Aorta (tissue), 5 donors: ENCODE measurements around the gene PSMA5. TPM values are rescaled to one million over a fixed set of nuclear protein-coding genes. Genes with fewer than 3 reads are reported as not detected.
"Not testable (repeated sequence)": the region's sequence is repeated elsewhere in the genome, so short reads cannot be mapped to it uniquely, and the experiment has no call there.

Experiments used
- ATAC-seq: fragments of 200-7000 bp; cut with Tn5 transposase; one replicate; pipeline ENCODE4 v1.9.1; 2022; ENCODE audit warnings: moderate library complexity; ENCODE audit not compliant: low FRiP score
- DNase-seq, 2 donors: peaks; one replicate each; pipeline ENCODE4 v3.0.0-alpha.2; 2020
- H3K27ac ChIP-seq, 2 donors: one replicate each; pipeline ENCODE4 v1.5.1; 2013; ENCODE audit warnings: low read length in 2 of 2, mild to moderate bottlenecking in 2 of 2, moderate library complexity in 2 of 2, control low read depth in 1 of 2, inconsistent platforms in 1 of 2, low read depth in 1 of 2
- H3K27me3 ChIP-seq, 2 donors: one replicate each; pipeline ENCODE4 v1.6.1; 2013; ENCODE audit warnings: control low read depth in 1 of 2, low read length in 1 of 2, mild to moderate bottlenecking in 1 of 2, moderate library complexity in 1 of 2; ENCODE audit not compliant: insufficient read depth in 2 of 2, control insufficient read depth in 1 of 2
- H3K36me3 ChIP-seq, 2 donors: one replicate each; pipeline ENCODE4 v1.6.1; 2013; ENCODE audit warnings: control low read depth in 1 of 2, low read length in 1 of 2, mild to moderate bottlenecking in 1 of 2; ENCODE audit not compliant: insufficient read depth in 2 of 2, control insufficient read depth in 1 of 2
- H3K4me1 ChIP-seq, 2 donors: one replicate each; pipeline ENCODE4 v1.6.1; 2013; ENCODE audit warnings: low read length in 2 of 2, control low read depth in 1 of 2, mild to moderate bottlenecking in 1 of 2, moderate library complexity in 1 of 2; ENCODE audit not compliant: insufficient read depth in 2 of 2, control insufficient read depth in 1 of 2
- H3K4me3 ChIP-seq, 2 donors: one replicate each; pipeline ENCODE4 v1.5.1; 2013; ENCODE audit warnings: low read length in 2 of 2, control low read depth in 1 of 2, mild to moderate bottlenecking in 1 of 2
- H3K9me3 ChIP-seq: one replicate; pipeline ENCODE4 v1.6.1; 2013; ENCODE audit warnings: mild to moderate bottlenecking, low read length; ENCODE audit not compliant: control insufficient read depth
- WGBS, 2 donors: extraction: QIAGEN DNeasy Blood & Tissue Kit; methylation state at CpG; one replicate each; pipeline ENCODE4 v1.1.7; 2013; 5-methylcytosine and 5-hydroxymethylcytosine counted together
- intact Hi-C, 2 donors: fragments of 100-400 bp; cut with DNase I; formaldehyde crosslinking; loops; one replicate each; pipeline versions ENCODE4 v1.14.2 to v1.15.0; 2022
- polyA plus RNA-seq, 2 donors: library from polyadenylated mRNA; stranded (reverse); fragments of 200-250 nt; gene quantifications; one replicate each; pipeline ENCODE4 v1.2.3, GENCODE V29; 2013
- total RNA-seq, 2 donors: library from RNA; stranded (reverse); fragmentation: NEBNext Ultra II Directional; extraction: Animal tissue kit (Norgen Biotek cat#: 25700); gene quantifications; one replicate each; pipeline ENCODE4 v1.2.1, GENCODE V29; 2021
- donor health status: healthy with polysubstance abuse.
- donor health status: Bipolar disorder and iron deficiency.
- donor health status: DM: no; HTN: no; CAD: no.
- donor health status: DM: no; HTN: no; CAD: no.
- donor health status: DM: yes; HTN: yes; CAD: no.

PSMA5 gene
- total and polyA plus RNA-seq, 4 donors, result 37.4 to 57.1 (median 44.5) TPM

- Histone ChIP-seq H3K9me3 (no peaks in the 10 kb centered on the region), H3K27me3 (no peaks in the 10 kb centered on the region), H3K4me1 (peaks cover 15 to 22% of the 10 kb centered on the region in 2 donors), H3K27ac (peak overlapping the region; percentile 75 to 90), H3K4me3 (no peak overlapping the region), H3K36me3 (peaks cover 0 to 3% of the 10 kb centered on the region in 2 donors)
- WGBS, 2 donors, result 39 to 41% methylated on average over 7 of the region's 7 CpGs
- DNase-seq (no peak), ATAC-seq (no peak)
- intact Hi-C loops, result no loop called here
Observed at GRCh38 chr1:109383854-109384253, 42.4 kb downstream of the PSMA5 start.

GRCh38 chr1:109383087-109383779, 43.0 kb downstream of the PSMA5 start:
- 39 to 42% methylated on average over 2 of the region's 2 CpGs for WGBS, 2 donors
- ATAC-seq (no peak), DNase-seq (no peak)
- H3K27ac ChIP-seq, result peak overlapping the region; percentile 51 to 96
- no peaks in the 10 kb centered on the region for H3K27me3 ChIP-seq
- no peaks in the 10 kb centered on the region for H3K9me3 ChIP-seq
- intact Hi-C loops, result no loop called here
- H3K4me3 ChIP-seq, result no peak overlapping the region
- peaks cover 15 to 18% of the 10 kb centered on the region in 2 donors for H3K4me1 ChIP-seq
- peaks cover 0 to 3% of the 10 kb centered on the region in 2 donors for H3K36me3 ChIP-seq

GRCh38 chr1:109381573-109381972, 44.7 kb downstream of the PSMA5 start:
- no peak overlapping the region for H3K4me3 ChIP-seq
- ATAC-seq, result no peak
- whole genome bisulfite sequencing, 2 donors, result 56 to 62% methylated on average over 2 of the region's 2 CpGs
- DNase-seq, result no peak
- no peaks in the 10 kb centered on the region for H3K27me3 ChIP-seq
- peak overlapping the region; percentile 67 to 94 for H3K27ac ChIP-seq
- peaks cover 0 to 3% of the 10 kb centered on the region in 2 donors for H3K36me3 ChIP-seq
- H3K4me1 ChIP-seq, result peaks cover 15 to 16% of the 10 kb centered on the region in 2 donors
- intact Hi-C loops, result no loop called here
- no peaks in the 10 kb centered on the region for H3K9me3 ChIP-seq

GRCh38 chr1:109379907-109380306, 46.3 kb downstream of the PSMA5 start:
- Histone ChIP-seq H3K27ac (peak overlapping the region in 1 of 2 donors; percentile 32), H3K4me1 (peaks cover 9 to 11% of the 10 kb centered on the region in 2 donors), H3K27me3 (no peaks in the 10 kb centered on the region), H3K36me3 (peaks cover 0 to 3% of the 10 kb centered on the region in 2 donors), H3K9me3 (no peaks in the 10 kb centered on the region), H3K4me3 (no peak overlapping the region)
- 95 to 96% methylated on average over 3 of the region's 3 CpGs for WGBS, 2 donors
- DNase-seq, result no peak
- no peak for ATAC-seq
- intact Hi-C loops, result no loop called here

GRCh38 chr1:109379422-109379821, 46.8 kb downstream of the PSMA5 start:
- peaks cover 0 to 3% of the 10 kb centered on the region in 2 donors for H3K36me3 ChIP-seq
- intact Hi-C loops, result no loop called here
- peaks cover 8 to 11% of the 10 kb centered on the region in 2 donors for H3K4me1 ChIP-seq

GRCh38 chr1:109377698-109378097, 48.5 kb downstream of the PSMA5 start:
- H3K9me3 ChIP-seq, result no peaks in the 10 kb centered on the region
- no peaks in the 10 kb centered on the region for H3K27me3 ChIP-seq
- intact Hi-C loops, result no loop called here
- DNase-seq (no peak), ATAC-seq (no peak)
- no peak overlapping the region for H3K27ac ChIP-seq
- H3K4me3 ChIP-seq, result no peak overlapping the region
- H3K36me3 ChIP-seq, result no peaks in the 10 kb centered on the region
- H3K4me1 ChIP-seq, result peaks cover 2 to 3% of the 10 kb centered on the region in 2 donors
- 93 to 98% methylated on average over 4 of the region's 4 CpGs for WGBS, 2 donors

More at GRCh38 chr1:109379422-109379821, 46.8 kb downstream of the PSMA5 start:
- no peaks in the 10 kb centered on the region for H3K9me3 ChIP-seq
- WGBS, 2 donors, result 34 to 36% methylated on average over 3 of the region's 3 CpGs
- ATAC-seq (no peak), DNase-seq (no peak)
- H3K27ac ChIP-seq, result peak overlapping the region; percentile 28 to 44
- no peak overlapping the region for H3K4me3 ChIP-seq
- no peaks in the 10 kb centered on the region for H3K27me3 ChIP-seq

- H3K4me3 ChIP-seq, H3K4me1 ChIP-seq, ATAC-seq, H3K27me3 ChIP-seq, DNase-seq, intact Hi-C loops, H3K36me3 ChIP-seq, H3K9me3 ChIP-seq: not testable (repeated sequence)
- peak overlapping the region; percentile 48 to 51 for H3K27ac ChIP-seq
- WGBS, 2 donors, result 95% methylated on average over 2 of the region's 2 CpGs
Observed at GRCh38 chr1:109373696-109374095, 52.6 kb downstream of the PSMA5 start.

GRCh38 chr1:109373126-109373525, 53.1 kb downstream of the PSMA5 start:
- DNase-seq (no peak), ATAC-seq (no peak)
- intact Hi-C loops, result no loop called here
- Histone ChIP-seq H3K27ac (peak overlapping the region; percentile 51 to 84), H3K36me3 (no peaks in the 10 kb centered on the region), H3K9me3 (no peaks in the 10 kb centered on the region), H3K4me3 (no peak overlapping the region), H3K27me3 (no peaks in the 10 kb centered on the region), H3K4me1 (peaks cover 4 to 7% of the 10 kb centered on the region in 2 donors)
- 26 to 35% methylated on average over 5 of the region's 5 CpGs for WGBS, 2 donors

GRCh38 chr1:109372281-109372680, 54.0 kb downstream of the PSMA5 start:
- Histone ChIP-seq H3K27me3 (no peaks in the 10 kb centered on the region), H3K27ac (peak overlapping the region; percentile 88 to 100), H3K36me3 (no peaks in the 10 kb centered on the region), H3K4me3 (no peak overlapping the region), H3K9me3 (no peaks in the 10 kb centered on the region), H3K4me1 (peaks cover 4 to 7% of the 10 kb centered on the region in 2 donors)
- intact Hi-C loops, result no loop called here
- ATAC-seq (no peak), DNase-seq (no peak)
- WGBS, 2 donors, result 93 to 95% methylated on average over 6 of the region's 6 CpGs
